Activated gamma-delta T cell (primary cell): ENCODE data around the gene HRK.
"Not testable (repeated sequence)": the region's sequence is repeated elsewhere in the genome, so short reads cannot be mapped to it uniquely, and the experiment has no call there.

Source experiments
- DNase-seq: peaks from one replicate; lab custom pipeline; 2025; lab: John Stamatoyannopoulos, UW

Gene HRK

DNA sequence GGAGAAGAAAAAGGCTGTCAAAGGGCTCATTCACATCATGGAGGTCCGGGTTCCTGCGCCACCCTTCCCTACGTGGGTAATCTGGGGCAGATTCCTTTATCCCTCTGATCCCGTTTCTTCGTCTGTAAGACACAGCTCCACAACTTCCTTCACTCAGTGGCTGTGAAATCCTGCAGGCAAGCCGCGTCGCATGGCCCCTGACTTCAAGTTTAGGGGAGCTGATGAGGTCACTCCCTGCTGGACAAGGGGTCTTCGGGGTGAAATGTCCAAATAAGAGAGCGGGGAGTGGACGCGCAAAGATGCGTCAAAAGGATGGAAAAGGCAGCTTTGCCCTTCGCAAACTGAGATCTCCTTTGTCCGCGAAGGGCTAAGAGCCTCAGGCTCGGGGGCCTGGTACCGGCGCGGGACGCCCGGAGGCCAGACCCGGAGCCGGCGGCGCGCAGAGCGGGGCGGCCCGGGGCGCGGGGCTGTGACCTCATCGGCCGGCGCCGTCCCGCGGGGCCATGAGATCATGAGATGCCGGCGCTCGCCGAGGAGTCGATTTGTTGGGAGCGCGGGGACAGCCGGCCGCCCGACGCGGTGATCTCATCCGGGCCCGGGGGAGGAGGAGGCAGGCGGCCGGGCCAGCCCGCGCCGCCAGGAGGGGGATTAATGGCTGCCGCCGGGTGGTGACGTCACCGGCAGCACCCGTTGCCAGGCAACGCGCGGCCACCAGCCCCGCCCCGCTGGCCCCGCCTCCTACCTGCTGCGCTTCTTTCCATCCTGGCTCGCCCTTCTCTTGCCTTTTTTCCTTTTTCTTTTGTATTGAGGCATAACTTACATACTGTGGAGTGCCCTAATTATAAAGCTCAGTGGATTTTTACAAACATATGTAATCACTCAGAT is 62.1 kb downstream of the HRK start:
- peak; percentile 89 for DNase-seq

DNA sequence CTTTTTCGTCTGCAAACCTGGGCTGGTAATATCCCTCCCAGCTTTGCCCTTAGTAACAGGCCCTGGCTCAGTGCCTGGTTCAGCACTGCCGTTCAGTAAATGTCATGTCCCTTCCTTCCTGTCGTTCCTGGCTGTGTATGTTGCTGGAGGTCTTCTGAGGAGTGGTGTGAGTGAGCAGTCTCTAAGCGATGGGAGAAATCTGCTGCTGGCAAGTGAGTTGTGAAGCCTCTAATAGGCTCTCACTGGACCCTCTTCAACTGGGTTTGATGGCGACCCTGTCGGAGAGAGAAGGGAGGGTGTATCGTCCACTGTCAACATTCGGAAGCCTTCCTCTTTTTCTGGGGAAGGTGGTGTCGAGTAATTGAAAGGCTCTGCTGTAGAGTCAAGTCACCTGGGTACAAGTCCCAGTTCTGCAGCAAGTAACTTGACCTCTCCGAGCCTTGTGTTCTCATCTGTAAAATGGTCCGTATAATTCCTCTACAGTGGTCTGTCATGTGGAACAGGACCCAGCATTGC is 62.8 kb downstream of the HRK start:
- no peak for DNase-seq

DNA sequence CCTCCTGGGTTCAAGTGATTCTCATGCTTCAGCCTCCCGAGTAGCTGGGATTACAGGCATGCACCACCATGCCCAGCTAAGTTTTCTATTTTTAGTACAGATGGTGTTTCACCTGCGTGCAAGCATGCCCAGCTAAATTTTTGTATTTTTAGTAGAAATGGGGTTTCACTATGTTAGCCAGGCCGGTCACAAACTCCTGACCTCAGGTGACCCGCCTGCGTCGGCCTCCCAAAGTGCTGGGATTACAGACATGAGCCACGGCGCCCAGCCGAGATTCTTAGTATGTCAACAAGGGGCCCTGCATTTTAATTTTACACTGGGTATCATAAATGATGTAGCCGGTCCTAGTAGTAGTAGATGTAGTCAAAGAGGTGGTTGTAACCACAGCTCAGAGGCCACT is 66.5 kb downstream of the HRK start:
- DNase-seq = not testable (repeated sequence)

DNA sequence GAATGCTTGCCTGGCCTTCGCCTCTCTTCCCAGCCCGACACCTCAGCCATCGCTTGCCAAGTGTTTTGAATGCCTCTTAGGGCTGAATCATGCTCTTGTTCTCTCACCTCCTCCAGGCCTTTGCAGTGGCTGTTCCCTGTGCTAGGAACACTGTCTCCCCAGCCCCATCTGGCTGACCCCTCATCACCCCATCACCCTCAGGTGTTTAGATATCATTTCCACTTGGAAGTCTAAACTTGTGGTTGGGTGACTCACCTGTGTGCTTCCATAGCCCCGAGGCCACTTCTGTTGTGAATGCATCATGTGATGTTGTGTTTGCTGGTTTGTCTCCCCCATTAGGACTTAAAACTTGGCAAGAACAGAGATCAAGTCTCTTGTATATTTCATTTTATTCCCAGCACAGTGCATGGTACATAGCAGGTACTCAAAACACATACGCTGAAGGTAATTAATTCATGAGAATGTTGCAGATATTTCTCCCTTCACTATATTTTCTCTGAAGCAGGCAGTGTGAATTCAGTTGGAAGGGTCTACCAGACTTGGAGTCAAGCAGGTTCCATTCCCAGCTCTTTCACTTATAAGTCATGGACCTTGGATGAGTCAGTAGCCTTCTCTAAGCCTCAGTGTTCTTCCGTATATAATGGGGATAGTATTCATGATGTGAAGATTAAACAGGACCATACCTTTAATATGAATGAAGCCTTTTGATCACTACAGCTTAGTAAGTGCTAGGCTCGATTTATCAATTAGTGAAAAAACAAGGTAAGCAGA is 67.8 kb downstream of the HRK start:
- no peak for DNase-seq

DNA sequence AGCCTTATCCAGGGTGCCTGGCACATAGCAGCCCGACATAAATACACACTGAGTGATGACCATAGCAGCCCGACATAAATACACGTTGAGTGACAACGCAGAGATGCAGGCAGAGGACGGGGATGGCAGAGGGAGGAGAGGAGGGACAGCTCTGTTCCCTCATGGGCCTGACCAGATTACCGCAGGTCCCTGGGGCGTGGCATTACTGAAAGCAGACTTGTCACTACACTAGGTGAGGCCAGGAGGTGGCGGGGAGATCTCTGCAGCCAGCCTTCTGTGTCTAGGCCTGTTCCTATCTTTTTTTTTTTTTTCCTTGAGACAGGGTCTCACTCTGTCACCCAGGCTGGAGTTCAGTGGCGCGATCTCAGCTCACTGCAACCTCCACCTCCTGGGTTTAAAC is 69.0 kb downstream of the HRK start:
- no peak for DNase-seq

DNA sequence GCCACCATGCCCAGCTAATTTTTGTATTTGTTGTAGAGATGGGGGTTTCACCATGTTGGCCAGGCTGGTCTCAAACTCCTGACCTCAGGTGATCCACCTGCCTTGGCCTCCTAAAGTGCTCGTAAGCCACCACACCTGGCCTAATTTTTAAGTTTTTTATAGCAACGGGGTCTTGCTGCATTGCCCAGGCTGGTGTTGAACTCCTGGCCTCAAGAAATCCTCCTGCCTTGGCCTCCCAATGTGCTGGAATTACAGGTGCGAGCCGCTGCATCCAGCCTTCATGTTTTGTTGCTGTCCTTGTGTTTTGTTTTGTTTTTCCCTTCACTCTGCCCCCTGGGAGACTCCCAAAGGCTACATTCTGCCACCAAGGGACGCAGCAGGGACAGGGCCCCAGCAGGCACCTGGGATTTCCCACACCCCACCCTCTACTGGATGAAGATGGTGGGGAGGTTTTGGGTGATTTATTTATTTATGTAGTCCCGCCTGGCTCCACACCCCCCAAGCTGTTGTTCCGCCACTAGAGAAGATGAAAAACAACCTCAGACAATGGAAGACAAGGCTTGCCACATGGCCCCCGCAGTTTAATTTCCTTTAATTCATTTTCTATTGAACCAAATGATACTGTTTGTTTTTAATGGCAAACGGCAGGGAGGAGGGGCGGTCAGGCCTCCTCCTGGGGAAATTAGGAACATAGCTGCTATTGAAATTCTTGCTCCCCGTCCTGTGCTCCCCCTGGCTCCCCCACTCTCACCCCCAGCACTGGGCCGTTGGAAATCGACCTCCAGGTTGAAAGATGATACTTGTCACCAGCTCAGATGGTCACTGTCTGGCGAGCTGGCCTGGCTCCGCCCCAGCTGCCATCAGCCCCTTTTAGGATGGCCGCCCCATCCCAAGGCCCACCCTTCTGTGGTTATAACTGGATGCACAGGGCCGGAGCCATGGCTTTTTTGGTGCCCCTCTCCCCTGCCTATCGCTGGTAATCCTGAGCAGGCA is 72.8 kb downstream of the HRK start:
- DNase-seq = no peak

DNA sequence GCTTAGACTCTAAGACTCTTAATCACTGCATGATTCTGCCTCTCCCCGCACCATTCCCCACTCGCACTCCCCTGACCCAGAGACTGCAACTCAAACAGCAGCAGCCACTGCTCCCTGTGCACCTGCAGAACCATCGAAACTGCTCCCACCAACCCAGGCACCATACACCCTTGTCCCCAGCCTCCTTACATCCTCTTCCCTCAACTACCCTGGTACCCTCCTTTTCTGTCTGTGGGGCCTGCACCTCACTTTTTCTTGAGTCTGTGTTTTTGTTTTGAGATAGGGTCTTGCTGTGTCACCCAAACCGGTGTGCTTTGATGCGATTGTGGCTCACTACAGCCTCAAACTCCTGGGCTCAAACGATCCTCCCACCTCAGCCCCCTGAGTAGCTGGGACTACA is 73.7 kb downstream of the HRK start:
- no peak for DNase-seq

DNA sequence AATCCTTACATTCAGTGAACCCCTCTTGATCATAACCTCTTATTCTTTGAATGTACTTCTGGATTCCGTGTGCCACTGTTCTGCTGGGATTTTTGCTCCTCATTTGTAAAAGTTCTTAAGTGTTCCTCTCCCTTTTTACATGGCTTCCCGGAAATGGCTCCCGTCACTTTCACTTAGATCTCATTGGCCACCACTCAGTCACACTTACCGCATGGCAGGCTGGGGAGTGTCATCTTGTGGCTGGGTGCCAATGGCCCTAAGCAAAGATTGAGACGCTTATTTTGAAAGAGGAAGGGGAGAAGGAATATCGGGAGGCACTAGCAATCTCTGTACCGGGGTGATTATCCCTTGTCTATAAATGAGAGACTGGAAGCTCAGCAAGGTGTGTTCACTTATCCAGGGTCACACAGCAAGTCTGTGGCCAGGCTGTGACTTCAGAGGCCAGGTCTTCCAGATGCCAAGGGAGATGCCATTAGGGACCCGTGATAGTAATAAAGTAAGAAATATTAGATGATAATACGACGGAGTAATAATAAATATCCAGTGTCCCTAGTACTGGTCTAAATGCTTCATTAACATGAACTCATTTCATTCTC is 74.3 kb downstream of the HRK start:
- DNase-seq = no peak
